LNCAP (cell line): ENCODE measurements around the gene TSPAN9.

Source experiments
- TF ChIP-seq, protein P1 (sequence below): fragments of 450-650 bp; IDR thresholded peaks from 2 replicates; pipeline ENCODE4 v1.5.1; 2017; ENCODE audit warnings: mild to moderate bottlenecking

The TSPAN9 gene

DNA sequence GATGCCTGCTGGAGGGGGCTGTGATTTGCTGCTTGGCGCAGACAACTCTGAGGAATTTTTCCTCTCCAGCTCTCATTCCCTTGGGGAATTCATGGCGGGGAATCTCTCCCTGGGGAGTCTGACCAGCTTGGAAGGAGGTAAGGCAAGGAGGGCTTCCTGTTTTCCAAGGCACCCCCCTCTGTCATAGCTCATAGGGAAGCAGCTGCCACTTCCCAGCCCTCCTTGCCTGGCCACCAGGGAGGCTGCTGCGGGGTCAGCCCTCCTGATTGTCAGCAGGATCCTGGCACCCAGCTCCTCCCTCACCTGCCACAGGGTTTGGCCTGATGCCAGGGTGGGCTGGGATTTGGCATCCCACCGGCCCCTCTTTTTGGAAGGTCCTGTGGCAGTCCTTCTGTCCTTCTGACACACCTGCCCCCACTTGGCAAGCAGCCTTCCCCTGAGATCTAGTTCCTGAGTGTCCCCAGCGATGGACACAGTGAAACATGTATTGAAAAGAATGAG, 74.9 kb downstream of the TSPAN9 start:
- TF ChIP-seq, protein P1, sequence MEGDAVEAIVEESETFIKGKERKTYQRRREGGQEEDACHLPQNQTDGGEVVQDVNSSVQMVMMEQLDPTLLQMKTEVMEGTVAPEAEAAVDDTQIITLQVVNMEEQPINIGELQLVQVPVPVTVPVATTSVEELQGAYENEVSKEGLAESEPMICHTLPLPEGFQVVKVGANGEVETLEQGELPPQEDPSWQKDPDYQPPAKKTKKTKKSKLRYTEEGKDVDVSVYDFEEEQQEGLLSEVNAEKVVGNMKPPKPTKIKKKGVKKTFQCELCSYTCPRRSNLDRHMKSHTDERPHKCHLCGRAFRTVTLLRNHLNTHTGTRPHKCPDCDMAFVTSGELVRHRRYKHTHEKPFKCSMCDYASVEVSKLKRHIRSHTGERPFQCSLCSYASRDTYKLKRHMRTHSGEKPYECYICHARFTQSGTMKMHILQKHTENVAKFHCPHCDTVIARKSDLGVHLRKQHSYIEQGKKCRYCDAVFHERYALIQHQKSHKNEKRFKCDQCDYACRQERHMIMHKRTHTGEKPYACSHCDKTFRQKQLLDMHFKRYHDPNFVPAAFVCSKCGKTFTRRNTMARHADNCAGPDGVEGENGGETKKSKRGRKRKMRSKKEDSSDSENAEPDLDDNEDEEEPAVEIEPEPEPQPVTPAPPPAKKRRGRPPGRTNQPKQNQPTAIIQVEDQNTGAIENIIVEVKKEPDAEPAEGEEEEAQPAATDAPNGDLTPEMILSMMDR = no peak

- TF ChIP-seq, protein P1 = no peak
These were observed 75.7 kb downstream of the TSPAN9 start for GRCh38 chr12:3152892-3153291.

- TF ChIP-seq, protein P1 = no peak
These were observed 76.8 kb downstream of the TSPAN9 start for GRCh38 chr12:3154006-3154405.

DNA sequence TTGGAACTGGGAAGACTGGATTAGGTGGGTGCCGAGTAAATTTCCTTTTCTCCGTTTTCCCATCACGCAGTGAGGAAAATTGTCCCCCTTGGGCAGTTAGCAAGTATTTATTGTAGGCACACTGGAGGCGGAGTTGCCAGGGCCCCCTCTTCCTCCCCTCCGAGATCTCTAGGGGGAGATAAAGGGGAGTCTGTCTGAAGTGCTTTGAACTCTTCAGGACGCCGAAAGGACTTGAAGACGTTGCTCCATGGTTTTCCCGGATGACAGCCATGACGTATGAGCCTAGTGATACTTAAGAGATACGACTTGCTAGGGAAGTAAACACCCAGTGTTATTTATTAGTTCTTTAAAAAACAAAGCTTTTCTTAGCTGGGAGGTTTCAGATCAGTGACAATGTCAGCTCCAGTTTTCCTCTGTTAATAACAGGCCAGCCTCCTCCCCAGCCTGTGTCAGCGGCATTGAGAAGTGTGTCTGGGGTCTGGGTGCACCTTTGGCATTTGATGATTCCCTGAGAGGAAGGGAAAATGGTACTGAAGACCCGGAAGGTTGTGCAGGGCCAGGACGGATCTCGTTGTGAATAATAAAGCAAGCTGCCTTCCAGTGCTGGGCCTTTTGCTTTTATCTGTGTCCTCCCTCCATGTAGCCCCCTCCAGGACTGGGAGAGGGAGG, 78.7 kb downstream of the TSPAN9 start:
- TF ChIP-seq, protein P1 = no peak

DNA sequence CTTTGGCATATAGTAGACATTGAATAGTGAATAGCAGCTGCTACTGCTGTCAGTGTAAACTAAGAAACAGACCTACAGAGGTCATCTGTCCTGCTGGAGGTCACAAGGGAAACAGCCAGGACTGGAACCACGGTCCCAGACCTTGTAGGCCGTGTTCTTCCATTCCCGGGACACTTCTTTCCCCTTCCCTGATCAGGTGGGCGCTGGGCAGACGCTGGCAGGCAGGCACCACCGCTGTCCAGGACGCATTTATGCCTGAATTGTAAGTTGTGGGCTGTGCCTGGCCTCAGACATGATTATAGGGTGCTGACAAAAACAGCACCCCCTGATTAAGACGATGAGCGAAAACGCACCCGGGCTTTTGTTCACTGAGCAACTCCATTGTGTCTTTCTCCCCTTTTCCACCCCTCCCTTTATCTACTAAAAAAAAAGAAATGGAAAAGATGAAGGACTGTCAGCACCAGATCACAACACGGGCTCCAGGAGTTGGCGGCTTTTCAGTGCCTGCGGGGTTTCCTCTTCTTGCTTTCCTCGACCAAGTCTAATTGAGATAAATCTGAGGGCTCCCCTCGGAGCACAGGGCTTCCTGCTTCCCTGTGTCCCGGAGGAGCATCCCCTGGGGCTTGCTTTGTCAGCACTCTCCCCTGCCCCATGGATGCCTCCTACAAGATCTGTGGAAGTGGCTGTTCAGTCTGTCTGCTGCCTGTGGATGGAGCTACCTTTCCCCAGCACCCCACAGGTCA, 80.6 kb downstream of the TSPAN9 start:
- TF ChIP-seq, protein P1 = no peak

- TF ChIP-seq, protein P1 = no peak
These were observed 81.8 kb downstream of the TSPAN9 start for GRCh38 chr12:3158851-3159465.

DNA sequence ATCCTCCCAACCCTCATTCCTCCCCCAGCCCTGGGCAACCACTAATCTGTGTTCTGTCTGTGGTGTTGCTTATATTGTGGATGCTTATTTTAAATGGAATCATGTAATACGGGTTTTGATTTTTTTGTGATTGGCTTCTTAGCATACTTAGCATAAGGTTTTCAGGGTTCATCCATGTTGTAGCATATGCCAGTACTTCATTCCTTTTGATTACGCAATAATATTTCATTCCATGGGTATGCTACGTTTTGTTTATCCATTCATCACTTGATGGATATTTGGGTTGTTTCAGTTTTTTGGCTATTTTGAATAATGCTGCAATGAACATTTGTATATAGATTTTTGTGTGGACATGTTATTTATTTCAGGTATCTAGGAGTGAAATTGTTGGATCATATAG, 82.9 kb downstream of the TSPAN9 start:
- TF ChIP-seq, protein P1 = no peak
